ENCODE measurements around the gene MYRF.

MYRF gene

GRCh38 chr11:61718046-61718531 is 34.3 kb upstream of the MYRF start:
- Histone ChIP-seq H3K79me2 (ENCODE audit: insufficient read depth, low read length) (no peaks in the 10 kb centered on the region), H3K9ac (ENCODE audit: low read depth, low read length, poor library complexity, severe bottlenecking) (no peak overlapping the region), H2AFZ (ENCODE audit: low read length) (no peak overlapping the region), H4K20me1 (ENCODE audit: insufficient read depth, low read length, poor library complexity, severe bottlenecking) (no peaks in the 10 kb centered on the region), H3K9me2 (replicated peaks; ENCODE audit: low read depth, low read length) (no peaks in the 10 kb centered on the region), H3K4me1 (ENCODE audit: insufficient read depth, low read length, poor library complexity, severe bottlenecking) (no peaks in the 10 kb centered on the region), H3K4me2 (ENCODE audit: low read depth, low read length, poor library complexity, severe bottlenecking) (no peak overlapping the region), H3K4me3 (ENCODE audit: low read length, poor library complexity, severe bottlenecking) (no peak overlapping the region), H3K36me3 (ENCODE audit: insufficient read depth, low read length) (no peaks in the 10 kb centered on the region), H3K27me3 (ENCODE audit: insufficient read depth, low read length, poor library complexity, severe bottlenecking) (no peaks in the 10 kb centered on the region), H3F3A (ENCODE audit: low read depth) (no peaks in the 10 kb centered on the region), H3K9me3 (ENCODE audit: insufficient read depth, low read depth, low read length) (no peaks in the 10 kb centered on the region)
- no peak for TF ChIP-seq EZH2phosphoT487 (IDR thresholded peaks at IDR 0.05; ENCODE audit: borderline replicate concordance)
- no peak for TF ChIP-seq CTCF (conservative IDR thresholded peaks at IDR 0.05; ENCODE audit: low read length)

- H3F3A ChIP-seq (ENCODE audit: low read depth): no peaks in the 10 kb centered on the region
- no peak overlapping the region for H3K4me3 ChIP-seq (ENCODE audit: low read length, poor library complexity, severe bottlenecking)
- no peaks in the 10 kb centered on the region for H4K20me1 ChIP-seq (ENCODE audit: insufficient read depth, low read length, poor library complexity, severe bottlenecking)
- no peaks in the 10 kb centered on the region for H3K79me2 ChIP-seq (ENCODE audit: insufficient read depth, low read length)
- no peaks in the 10 kb centered on the region for H3K4me1 ChIP-seq (ENCODE audit: insufficient read depth, low read length, poor library complexity, severe bottlenecking)
- H3K9ac ChIP-seq (ENCODE audit: low read depth, low read length, poor library complexity, severe bottlenecking): no peak overlapping the region
- TF ChIP-seq EZH2phosphoT487 (IDR thresholded peaks at IDR 0.05; ENCODE audit: borderline replicate concordance) (no peak), CTCF (conservative IDR thresholded peaks at IDR 0.05; ENCODE audit: low read length) (no peak)
- H3K4me2 ChIP-seq (ENCODE audit: low read depth, low read length, poor library complexity, severe bottlenecking): no peak overlapping the region
- no peaks in the 10 kb centered on the region for H3K36me3 ChIP-seq (ENCODE audit: insufficient read depth, low read length)
- H3K9me3 ChIP-seq (ENCODE audit: insufficient read depth, low read depth, low read length): no peaks in the 10 kb centered on the region
- no peaks in the 10 kb centered on the region for H3K9me2 ChIP-seq (replicated peaks; ENCODE audit: low read depth, low read length)
- no peaks in the 10 kb centered on the region for H3K27me3 ChIP-seq (ENCODE audit: insufficient read depth, low read length, poor library complexity, severe bottlenecking)
- no peak overlapping the region for H2AFZ ChIP-seq (ENCODE audit: low read length)
These were observed 33.7 kb upstream of the MYRF start for GRCh38 chr11:61718621-61719302.

GRCh38 chr11:61719978-61720377 is 32.5 kb upstream of the MYRF start:
- Histone ChIP-seq H4K20me1 (ENCODE audit: insufficient read depth, low read length, poor library complexity, severe bottlenecking) (no peaks in the 10 kb centered on the region), H3K9ac (ENCODE audit: low read depth, low read length, poor library complexity, severe bottlenecking) (no peak overlapping the region), H3K36me3 (ENCODE audit: insufficient read depth, low read length) (no peaks in the 10 kb centered on the region), H3F3A (ENCODE audit: low read depth) (no peaks in the 10 kb centered on the region), H3K27me3 (ENCODE audit: insufficient read depth, low read length, poor library complexity, severe bottlenecking) (no peaks in the 10 kb centered on the region), H3K9me2 (replicated peaks; ENCODE audit: low read depth, low read length) (no peaks in the 10 kb centered on the region), H3K4me2 (ENCODE audit: low read depth, low read length, poor library complexity, severe bottlenecking) (no peak overlapping the region), H3K4me1 (ENCODE audit: insufficient read depth, low read length, poor library complexity, severe bottlenecking) (no peaks in the 10 kb centered on the region), H2AFZ (ENCODE audit: low read length) (no peak overlapping the region), H3K9me3 (ENCODE audit: insufficient read depth, low read depth, low read length) (no peaks in the 10 kb centered on the region), H3K4me3 (ENCODE audit: low read length, poor library complexity, severe bottlenecking) (no peak overlapping the region), H3K79me2 (ENCODE audit: insufficient read depth, low read length) (no peaks in the 10 kb centered on the region)
- TF ChIP-seq EZH2phosphoT487 (IDR thresholded peaks at IDR 0.05; ENCODE audit: borderline replicate concordance) (no peak), CTCF (conservative IDR thresholded peaks at IDR 0.05; ENCODE audit: low read length) (no peak)
